ENCODE results near the gene HBG2. TPM values are rescaled to one million over a fixed set of nuclear protein-coding genes. Genes with fewer than 3 reads are reported as not detected.
"Not testable (repeated sequence)": the region's sequence is repeated elsewhere in the genome, so short reads cannot be mapped to it uniquely, and the experiment has no call there.

HBG2 gene
- polyA plus RNA-seq, 3 donors: not detected

- H3K27ac ChIP-seq (ENCODE audit: low read depth, low read length): not testable (repeated sequence)
- WGBS, 3 donors: 52 to 81% (median 80%) methylated on average over 2 of the region's 2 CpGs
Observed at GRCh38 chr11:5254023-5254422, 558 bp downstream of the HBG2 start.

GRCh38 chr11:5253440-5253839, 1.1 kb downstream of the HBG2 start:
- not testable (repeated sequence) for H3K27ac ChIP-seq (ENCODE audit: low read depth, low read length)
- 66 to 89% (median 82%) methylated on average over 5 of the region's 5 CpGs for WGBS, 3 donors

- 52 to 73% (median 53%) methylated on average over 1 of the region's 1 CpG for WGBS, 3 donors
Observed at GRCh38 chr11:5252919-5253265, 1.7 kb downstream of the HBG2 start.

GRCh38 chr11:5252192-5252918, 2.2 kb downstream of the HBG2 start:
- WGBS, 3 donors: 46 to 72% (median 71%) methylated on average over 9 of the region's 9 CpGs
- no peak overlapping the region for H3K27ac ChIP-seq (ENCODE audit: low read depth, low read length)

More at GRCh38 chr11:5252919-5253265, 1.7 kb downstream of the HBG2 start:
- H3K27ac ChIP-seq (ENCODE audit: low read depth, low read length): no peak overlapping the region

- no peak overlapping the region for H3K27ac ChIP-seq (ENCODE audit: low read depth, low read length)
- WGBS, 3 donors: 28 to 75% (median 35%) methylated on average over 2 of the region's 2 CpGs
Observed at GRCh38 chr11:5251746-5252145, 2.8 kb downstream of the HBG2 start.

- 83 to 91% (median 89%) methylated on average over 4 of the region's 4 CpGs for WGBS, 3 donors
- H3K27ac ChIP-seq (ENCODE audit: low read depth, low read length): no peak overlapping the region
Observed at GRCh38 chr11:5250543-5251204, 3.9 kb downstream of the HBG2 start.

GRCh38 chr11:5249807-5250396, 4.7 kb downstream of the HBG2 start, which contains the start of gene HBG1:
HBG1 (minus strand) TSS chr11:5249857; CDS start chr11:5249804, 53 bp downstream.
- WGBS, 3 donors: 66 to 70% (median 69%) methylated on average over 3 to 4 of the region's 9 CpGs
- H3K27ac ChIP-seq (ENCODE audit: low read depth, low read length): not testable (repeated sequence)

- H3K27ac ChIP-seq (ENCODE audit: low read depth, low read length): not testable (repeated sequence)
- 25 to 81% (median 73%) methylated on average over 7 of the region's 7 CpGs for WGBS, 3 donors
Observed at GRCh38 chr11:5248498-5248897, 6.1 kb downstream of the HBG2 start.

GRCh38 chr11:5247472-5248192, 6.9 kb downstream of the HBG2 start:
- H3K27ac ChIP-seq (ENCODE audit: low read depth, low read length): no peak overlapping the region
- WGBS, 3 donors: 70 to 81% (median 79%) methylated on average over 3 of the region's 3 CpGs

- 66 to 72% (median 71%) methylated on average over 6 of the region's 6 CpGs for WGBS, 3 donors
- H3K27ac ChIP-seq (ENCODE audit: low read depth, low read length): no peak overlapping the region
Observed at GRCh38 chr11:5246772-5247471, 7.7 kb downstream of the HBG2 start.

- WGBS, 3 donors: 71 to 86% (median 72%) methylated on average over 2 of the region's 2 CpGs
- H3K27ac ChIP-seq (ENCODE audit: low read depth, low read length): no peak overlapping the region
Observed at GRCh38 chr11:5245155-5245554, 9.4 kb downstream of the HBG2 start.

- WGBS, 3 donors: 77 to 89% (median 79%) methylated on average over 4 of the region's 4 CpGs
Observed at GRCh38 chr11:5243816-5244180, 10.8 kb downstream of the HBG2 start.

GRCh38 chr11:5242933-5243815, 11.4 kb downstream of the HBG2 start:
- 62 to 74% (median 70%) methylated on average over 7 of the region's 7 CpGs for WGBS, 3 donors
- no peak overlapping the region for H3K27ac ChIP-seq (ENCODE audit: low read depth, low read length)

More at GRCh38 chr11:5243816-5244180, 10.8 kb downstream of the HBG2 start:
- H3K27ac ChIP-seq (ENCODE audit: low read depth, low read length): no peak overlapping the region

GRCh38 chr11:5242208-5242607, 12.4 kb downstream of the HBG2 start:
- no peak overlapping the region for H3K27ac ChIP-seq (ENCODE audit: low read depth, low read length)
- 47 to 75% (median 67%) methylated on average over 2 of the region's 2 CpGs for WGBS, 3 donors

GRCh38 chr11:5241458-5241857, 13.1 kb downstream of the HBG2 start:
- no peak overlapping the region for H3K27ac ChIP-seq (ENCODE audit: low read depth, low read length)
- WGBS, 3 donors: 56 to 62% (median 60%) methylated on average over 3 of the region's 3 CpGs

GRCh38 chr11:5240458-5240857, 14.1 kb downstream of the HBG2 start:
- no peak overlapping the region for H3K27ac ChIP-seq (ENCODE audit: low read depth, low read length)
- WGBS, 3 donors: 56 to 77% (median 77%) methylated on average over 2 of the region's 2 CpGs

GRCh38 chr11:5240056-5240455, 14.5 kb downstream of the HBG2 start:
- 74 to 84% (median 83%) methylated on average over 1 of the region's 1 CpG for WGBS, 3 donors
- H3K27ac ChIP-seq (ENCODE audit: low read depth, low read length): no peak overlapping the region

GRCh38 chr11:5239046-5239445, 15.5 kb downstream of the HBG2 start:
- no peak overlapping the region for H3K27ac ChIP-seq (ENCODE audit: low read depth, low read length)
